Endothelial cell of umbilical vein (primary cell): Measurements from ENCODE around the gene KLK13. TPM values are rescaled to one million over a fixed set of nuclear protein-coding genes. Genes with fewer than 3 reads are reported as not detected.

Experiments
- BruUV-seq: library from RNA; stranded (reverse); fragments of 400-500 nt; replicated peaks from 2 replicates; lab custom pipeline; 2021; lab: Mats Ljungman, UMichigan
- CTCF ChIA-PET: fragments of 300-600, 350-600 bp; sonication (Branson Sonifier 250); formaldehyde crosslinking; loops from one replicate; lab custom pipeline; 2021; ENCODE audit warnings: antibody characterized with exemption, inconsistent platforms; lab: Charles Lee
- POLR2A ChIA-PET: fragments of 300-600, 350-600 bp; sonication (Branson Sonifier 250); formaldehyde crosslinking; loops from one replicate; lab custom pipeline; 2021; ENCODE audit warnings: antibody characterized with exemption, inconsistent platforms; lab: Charles Lee
- DNase-seq: peaks from one replicate; pipeline ENCODE4 v3.0.0-alpha.2; 2011; ENCODE audit warnings: low read depth, low spot score
- FAIRE-seq: peaks from 2 replicates; lab custom pipeline; 2011; peaks lifted over from hg19 to GRCh38; lab: Jason Lieb, UNC
- H2AFZ ChIP-seq: 2 replicates; pipeline ENCODE4 v1.6.0; 2012; ENCODE audit warnings: low read depth, low read length, control low read depth, inconsistent platforms
- H3K27ac ChIP-seq: 2 replicates; pipeline ENCODE4 v1.5.1; 2011; ENCODE audit warnings: low read depth, mild to moderate bottlenecking, control low read depth, low read length, moderate library complexity; ENCODE audit not compliant: insufficient read depth
- H3K27me3 ChIP-seq, 2 experiments: 2 replicates each; pipeline versions ENCODE4 v1.6.0 to v1.6.1; 2011; ENCODE audit warnings: low read length in 2 of 2, mixed read lengths in 1 of 2; ENCODE audit not compliant: control insufficient read depth in 2 of 2, insufficient read depth in 2 of 2
- H3K36me3 ChIP-seq, 2 experiments: 2 replicates in 1 of 2; 3 replicates in 1 of 2; pipeline ENCODE4 v1.5.1; 2011; ENCODE audit warnings: low read length in 2 of 2, mild to moderate bottlenecking in 1 of 2, moderate library complexity in 1 of 2; ENCODE audit not compliant: control insufficient read depth in 2 of 2, insufficient read depth in 2 of 2; ENCODE audit errors: extremely low read depth in 1 of 2
- H3K4me1 ChIP-seq: 3 replicates; pipeline ENCODE4 v1.5.1; 2011; ENCODE audit warnings: mild to moderate bottlenecking, low read length; ENCODE audit not compliant: control insufficient read depth, insufficient read depth; ENCODE audit errors: extremely low read depth
- H3K4me2 ChIP-seq: 2 replicates; pipeline ENCODE4 v1.6.1; 2011; ENCODE audit warnings: low read length, control low read depth, mixed read lengths; ENCODE audit not compliant: insufficient read depth
- H3K4me3 ChIP-seq, 3 experiments: fragments of 200-600 bp in 1 of 3; sonication (generic), shearing (Covaris generic) in 1 of 3; replicated peaks in 1 of 3; 2 replicates each; pipeline ENCODE4 v1.5.1; 2011 to 2016; ENCODE audit warnings: control low read depth in 3 of 3, low read length in 3 of 3, mild to moderate bottlenecking in 2 of 3, inconsistent platforms in 1 of 3, low read depth in 1 of 3, moderate library complexity in 1 of 3; ENCODE audit not compliant: insufficient read depth in 1 of 3
- H3K79me2 ChIP-seq: 2 replicates; pipeline ENCODE4 v1.6.0; 2012; ENCODE audit warnings: low read length, inconsistent platforms; ENCODE audit not compliant: control insufficient read depth, insufficient read depth
- H3K9ac ChIP-seq: replicated peaks from 2 replicates; pipeline ENCODE3; 2011; ENCODE audit warnings: low read length, control low read depth; ENCODE audit not compliant: insufficient read depth; ENCODE audit errors: extremely low read depth
- H3K9me1 ChIP-seq: replicated peaks from 3 replicates; pipeline ENCODE4 v1.6.0; 2011; ENCODE audit warnings: mild to moderate bottlenecking, low read length; ENCODE audit not compliant: control insufficient read depth, insufficient read depth; ENCODE audit errors: extremely low read depth
- H3K9me3 ChIP-seq: replicated peaks from 2 replicates; pipeline ENCODE4 v1.5.1; 2012; ENCODE audit warnings: low read length, inconsistent platforms; ENCODE audit not compliant: control insufficient read depth, insufficient read depth
- H4K20me1 ChIP-seq: replicated peaks from 2 replicates; pipeline ENCODE3; 2011; ENCODE audit warnings: mild to moderate bottlenecking, low read length; ENCODE audit not compliant: control insufficient read depth, insufficient read depth; ENCODE audit errors: extremely low read depth
- CTCF ChIP-seq, 2 donors: IDR thresholded peaks; 1 replicate in 1 of 2; 2 replicates in 1 of 2; pipeline ENCODE4 v1.5.1; 2011; ENCODE audit warnings: low read length in 2 of 2, mild to moderate bottlenecking in 2 of 2, moderate library complexity in 2 of 2, control low read depth in 1 of 2, inconsistent platforms in 1 of 2, low read depth in 1 of 2; ENCODE audit not compliant: insufficient read depth in 1 of 2; ENCODE audit errors: extremely low read depth in 1 of 2
- EZH2 ChIP-seq: IDR thresholded peaks from 2 replicates; pipeline ENCODE4 v1.6.1; 2012; ENCODE audit warnings: borderline replicate concordance, low read depth, mild to moderate bottlenecking, moderate library complexity, low read length, inconsistent platforms; ENCODE audit not compliant: severe bottlenecking
- FOS ChIP-seq: IDR thresholded peaks from 2 replicates; pipeline ENCODE4 v1.6.1; 2011; ENCODE audit warnings: mild to moderate bottlenecking, low read length, moderate library complexity, borderline replicate concordance; ENCODE audit not compliant: insufficient read depth
- JUN ChIP-seq: IDR thresholded peaks from 2 replicates; pipeline ENCODE4 v1.6.1; 2011; ENCODE audit warnings: borderline replicate concordance, low read depth; ENCODE audit not compliant: insufficient read length, insufficient read depth
- MYC ChIP-seq: IDR thresholded peaks from one replicate; pipeline ENCODE4 v1.6.1; 2011; ENCODE audit warnings: mild to moderate bottlenecking, low read depth, low read length
- POLR2A ChIP-seq: IDR thresholded peaks from 2 replicates; pipeline ENCODE4 v1.6.1; 2012; ENCODE audit warnings: low read depth, mild to moderate bottlenecking, control low read depth, low read length
- POLR2AphosphoS5 ChIP-seq: IDR thresholded peaks from 2 replicates; pipeline ENCODE4 v1.6.1; 2012; ENCODE audit warnings: low read depth, mild to moderate bottlenecking, control low read depth, low read length, moderate library complexity; ENCODE audit not compliant: insufficient read depth
- dilution Hi-C: fragments of 300-500 bp; cut with MboI; formaldehyde crosslinking; loops from one replicate; pipeline ENCODE4 v1.15.0; 2019; ENCODE audit warnings: low sequenced_read_pairs; ENCODE audit not compliant: extremely low pct_ligation_motif_present
- intact Hi-C: fragments of 100-400 bp; cut with micrococcal nuclease; formaldehyde crosslinking; loops from one replicate; pipeline ENCODE4 v1.10.0; 2022
- polyA plus RNA-seq, 4 experiments: library from polyadenylated mRNA; depleted of rRNA in 3 of 4; stranded (reverse) in 3 of 4; unstranded in 1 of 4; fragments of >200 nt; gene quantifications; 2 replicates each; pipeline versions ENCODE4 v1.2.1 to v1.2.3, GENCODE V29; 2011 to 2012; ENCODE audit warnings: missing spikeins in 1 of 4
- total RNA-seq: library from RNA; stranded (reverse); gene quantifications from 2 replicates; pipeline ENCODE4 v1.2.3, GENCODE V29; 2021

Gene KLK13
- total and polyA plus RNA-seq, 2 donors (not counting 3 experiments of a cell fraction or from before 2014, with no cell fraction given) = not detected

GRCh38 chr19:51079481-51080110, 14.7 kb upstream of the KLK13 start:
- Histone ChIP-seq H3K9ac (no peak overlapping the region), H3K79me2 (no peaks in the 10 kb centered on the region), H4K20me1 (no peaks in the 10 kb centered on the region), H3K4me2 (no peak overlapping the region), H3K9me1 (no peaks in the 10 kb centered on the region), H3K9me3 (no peaks in the 10 kb centered on the region), H2AFZ (no peak overlapping the region), H3K27me3 (no peaks in the 10 kb centered on the region), H3K36me3 (no peaks in the 10 kb centered on the region), H3K27ac (no peak overlapping the region), H3K4me1 (no peaks in the 10 kb centered on the region), H3K4me3 (no peak overlapping the region)
- no peak for TF ChIP-seq EZH2
- TF ChIP-seq MYC = no peak
- TF ChIP-seq FOS = no peak
- no peak for TF ChIP-seq CTCF (IDR thresholded peaks at IDR 0.05; ENCODE audit: extremely low read depth in 1 of 2, insufficient read depth in 1 of 2, low read depth in 1 of 2, low read length in 2 of 2)
- no peak for TF ChIP-seq POLR2A
- no peak for TF ChIP-seq POLR2AphosphoS5
- TF ChIP-seq JUN = no peak
- POLR2A ChIA-PET = no interaction called here
- CTCF ChIA-PET = no interaction called here
- BruUV-seq = no TSS peak
- intact Hi-C loops = no loop called here
- dilution Hi-C loops = no loop called here
- DNase-seq (no peak), FAIRE-seq (no peak)
